Stimulated activated CD4-positive, alpha-beta T cell treated with anti-CD3 and anti-CD28 coated beads, TNF-alpha, amount 100 ng/mL, for 1 hour (primary cell): Measurements from ENCODE around the gene FAM131B.
"Not testable (repeated sequence)": the region's sequence is repeated elsewhere in the genome, so short reads cannot be mapped to it uniquely, and the experiment has no call there.

ENCODE experiments used
- DNase-seq, 3 donors: peaks; one replicate each; pipeline ENCODE4 v3.0.0-alpha.2; 2020; ENCODE audit warnings: low read depth in 3 of 3, low spot score in 1 of 3

Gene FAM131B

DNA sequence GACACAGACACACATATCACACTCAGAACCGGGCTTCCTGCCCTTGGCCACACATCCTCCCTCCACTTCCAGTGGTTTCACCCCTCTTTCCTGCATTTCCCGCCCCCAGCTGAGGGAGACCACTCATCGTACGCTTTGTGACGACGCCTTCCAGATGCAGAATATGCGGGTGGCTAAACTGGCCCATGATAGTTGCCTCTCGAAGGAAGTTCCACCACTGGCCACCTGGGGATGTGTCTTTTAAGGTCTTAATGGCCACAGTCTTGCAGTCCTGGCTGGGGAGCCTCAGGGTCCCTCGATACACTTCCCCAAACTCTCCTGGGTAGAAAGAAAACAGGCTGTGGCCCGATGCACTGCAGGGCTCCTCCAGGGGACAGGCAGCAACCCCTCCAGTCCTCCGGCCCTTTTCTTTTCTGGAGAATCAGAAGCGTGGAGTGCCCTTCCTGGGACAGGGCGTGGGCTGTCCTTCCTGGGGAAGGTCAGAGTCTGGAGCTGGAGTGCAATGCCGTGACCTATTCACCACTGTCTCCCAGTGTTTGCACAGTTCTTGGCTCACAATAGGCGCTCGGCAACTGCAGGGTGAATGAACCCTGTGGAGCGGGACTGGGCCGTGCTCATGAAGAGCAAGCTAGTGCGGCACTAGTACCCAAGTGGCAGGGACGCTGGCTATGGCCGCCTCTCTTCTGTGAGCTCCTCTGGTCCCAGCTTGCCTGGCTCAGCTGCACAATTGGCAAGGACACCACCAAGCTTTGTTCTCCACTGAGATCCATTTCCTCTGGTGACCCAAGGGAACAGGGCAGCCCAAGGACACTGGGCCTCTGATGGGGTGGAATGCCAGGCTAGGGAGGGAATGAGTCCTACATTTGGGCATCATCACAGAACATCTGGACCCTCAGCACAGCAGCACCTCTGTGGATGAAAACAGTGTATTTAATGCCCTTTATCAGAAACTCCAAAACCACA, 33.0 kb upstream of the FAM131B start:
- DNase-seq = no peak

DNA sequence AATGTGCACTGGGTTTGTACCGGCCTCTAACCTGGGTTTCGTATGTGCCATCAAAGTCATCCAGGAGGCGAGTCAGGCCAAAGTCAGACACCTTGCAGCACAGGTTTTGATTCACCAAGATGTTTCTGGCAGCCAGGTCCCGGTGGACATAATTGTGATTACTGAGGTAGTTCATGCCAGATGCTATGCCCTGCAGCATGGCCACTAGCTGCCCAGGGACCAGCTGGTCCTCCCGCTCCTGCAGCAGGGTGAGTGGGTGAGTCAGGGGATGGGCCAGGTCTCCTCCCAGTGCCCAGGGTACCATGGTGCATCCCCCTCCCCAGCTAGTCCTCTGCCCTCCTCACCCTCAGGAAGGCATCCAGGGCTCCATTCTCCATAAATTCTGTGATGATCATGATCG, 32.3 kb upstream of the FAM131B start:
- no peak for DNase-seq

DNA sequence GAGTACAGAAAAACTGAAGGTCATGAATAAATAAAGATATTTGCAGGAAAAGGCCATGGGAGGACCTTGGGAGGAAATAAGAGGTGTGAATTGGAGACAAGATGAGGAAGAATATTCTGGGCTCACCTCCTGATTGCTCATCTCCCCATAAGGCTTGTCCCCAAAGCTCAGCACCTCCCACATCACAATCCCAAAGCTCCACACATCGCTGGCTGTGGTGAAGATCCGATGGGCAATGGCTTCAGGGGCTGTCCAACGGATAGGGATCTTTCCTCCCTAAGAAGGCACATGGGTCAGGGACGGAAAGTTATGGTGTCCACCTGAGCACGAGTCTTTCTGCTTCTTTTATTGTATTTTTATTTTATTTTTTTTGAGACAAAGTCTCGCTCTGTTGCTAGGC, 31.6 kb upstream of the FAM131B start:
- no peak for DNase-seq

DNA sequence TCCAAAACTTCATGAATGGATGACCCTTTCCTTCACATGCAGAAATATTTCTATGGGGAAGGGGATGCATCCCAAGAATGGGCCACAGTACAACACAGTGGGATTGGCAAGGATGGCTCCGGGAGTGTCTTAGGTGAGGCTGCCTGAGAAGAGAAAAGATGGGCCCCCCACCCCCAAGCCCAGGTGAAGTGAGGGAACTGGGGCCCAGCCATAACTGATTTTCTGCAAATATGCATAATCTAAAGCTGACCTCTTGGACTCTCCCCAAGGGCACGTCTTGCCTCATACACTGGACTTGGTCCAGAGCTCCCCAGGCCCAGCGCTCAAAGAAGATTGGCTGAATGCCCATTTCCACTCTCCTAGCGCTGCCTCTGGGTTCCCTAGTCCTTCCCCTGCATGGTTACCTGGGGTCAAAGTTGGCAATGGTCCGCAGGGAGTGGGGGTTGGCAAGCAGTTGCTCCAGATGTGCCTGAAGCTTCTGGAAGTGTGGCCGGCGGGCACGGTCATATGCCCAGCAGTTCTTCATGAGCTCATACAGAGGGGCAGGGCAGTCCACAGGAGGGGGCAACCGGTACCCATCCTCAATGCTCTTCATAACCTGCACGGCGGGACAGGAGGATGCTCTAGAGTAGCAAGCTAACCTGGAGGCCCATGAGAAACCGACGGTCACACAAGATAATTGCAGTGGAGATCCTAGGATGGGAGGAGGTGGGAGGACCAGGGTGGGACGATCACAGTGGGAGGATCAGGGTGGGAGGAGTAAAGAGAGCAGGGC, 30.9 kb upstream of the FAM131B start:
- DNase-seq = no peak

DNA sequence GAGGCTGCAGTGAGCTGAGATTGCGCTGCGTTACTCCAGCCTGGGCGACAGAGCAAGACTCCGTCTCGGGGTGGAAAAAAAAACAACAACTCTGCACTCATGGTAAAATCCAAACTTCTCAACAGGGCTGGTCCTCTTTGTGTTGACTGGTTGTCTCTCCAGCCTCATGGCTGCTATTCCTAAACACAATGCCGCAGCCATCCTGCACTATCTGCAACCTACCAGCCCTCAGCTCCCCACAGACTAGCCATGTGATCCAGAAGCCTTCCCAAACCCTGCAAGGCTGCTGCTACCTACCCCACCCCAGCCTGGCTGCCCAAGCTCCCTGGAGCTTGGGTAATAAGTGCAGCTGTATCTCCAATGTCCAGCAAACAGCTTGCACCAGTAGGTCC, 30.4 kb upstream of the FAM131B start:
- DNase-seq = no peak

DNA sequence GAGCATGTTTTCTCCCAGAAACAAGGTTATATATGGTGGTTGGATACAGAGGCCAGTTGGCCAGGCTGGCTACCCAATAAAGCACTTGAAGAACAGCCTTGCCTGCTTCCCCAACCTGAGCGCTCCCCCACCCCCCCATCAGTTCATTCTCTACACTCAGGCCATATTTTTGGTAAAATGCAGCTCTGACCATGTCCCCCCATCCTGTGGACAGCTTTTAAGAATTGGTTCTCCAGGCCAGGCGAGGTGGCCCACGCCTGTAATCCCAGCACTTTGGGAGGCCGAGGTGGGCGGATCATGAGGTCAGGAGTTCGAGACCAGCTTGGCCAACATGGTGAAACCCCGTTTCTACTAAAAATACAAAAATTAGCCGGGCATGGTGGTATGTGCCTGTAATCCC, 29.9 kb upstream of the FAM131B start:
- DNase-seq = not testable (repeated sequence)

DNA sequence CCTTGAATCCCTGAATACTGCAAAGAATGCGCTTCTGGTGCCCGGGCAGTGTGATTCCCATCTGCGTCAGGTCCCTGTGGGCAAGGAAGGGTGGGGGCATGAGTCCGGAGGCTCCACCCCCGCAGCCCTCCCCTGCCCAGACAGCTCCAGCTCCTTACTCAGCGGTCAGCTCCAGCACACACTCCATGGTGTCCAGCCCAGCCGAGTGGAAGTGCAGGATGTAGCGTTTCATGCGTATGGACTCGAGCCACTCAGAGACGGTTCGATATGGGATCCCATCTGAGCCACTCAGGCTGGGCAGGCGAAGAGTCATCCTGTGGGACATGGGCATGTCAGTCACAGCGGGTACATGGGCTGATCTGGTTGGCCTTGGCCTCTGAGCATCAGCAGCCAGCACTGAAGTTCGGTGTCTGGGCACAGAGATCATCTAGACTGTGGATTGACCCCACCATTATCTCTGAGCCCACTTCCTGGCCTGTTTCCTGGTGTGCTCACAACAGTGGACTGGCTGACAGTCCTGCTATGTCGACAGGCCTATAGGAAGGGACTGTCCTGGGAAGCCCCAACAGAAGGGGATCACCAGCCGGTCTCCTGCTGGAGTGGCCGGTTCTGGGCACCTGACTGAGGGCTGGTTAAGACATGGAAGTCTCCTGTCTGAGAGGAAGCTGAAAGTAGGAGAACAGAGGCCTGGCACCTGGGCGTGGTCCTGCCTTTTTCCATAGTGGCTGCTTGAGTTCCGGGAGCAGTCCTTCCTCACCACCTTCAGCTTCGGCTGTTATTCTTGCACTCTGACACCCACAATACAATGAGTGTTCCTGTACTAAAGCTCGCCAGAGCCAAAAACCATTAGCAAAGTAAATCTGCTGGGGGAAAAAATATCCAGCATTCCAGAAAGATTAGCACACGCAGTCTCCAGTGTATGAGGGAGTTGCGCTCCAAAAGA, 29.2 kb upstream of the FAM131B start:
- no peak for DNase-seq

DNA sequence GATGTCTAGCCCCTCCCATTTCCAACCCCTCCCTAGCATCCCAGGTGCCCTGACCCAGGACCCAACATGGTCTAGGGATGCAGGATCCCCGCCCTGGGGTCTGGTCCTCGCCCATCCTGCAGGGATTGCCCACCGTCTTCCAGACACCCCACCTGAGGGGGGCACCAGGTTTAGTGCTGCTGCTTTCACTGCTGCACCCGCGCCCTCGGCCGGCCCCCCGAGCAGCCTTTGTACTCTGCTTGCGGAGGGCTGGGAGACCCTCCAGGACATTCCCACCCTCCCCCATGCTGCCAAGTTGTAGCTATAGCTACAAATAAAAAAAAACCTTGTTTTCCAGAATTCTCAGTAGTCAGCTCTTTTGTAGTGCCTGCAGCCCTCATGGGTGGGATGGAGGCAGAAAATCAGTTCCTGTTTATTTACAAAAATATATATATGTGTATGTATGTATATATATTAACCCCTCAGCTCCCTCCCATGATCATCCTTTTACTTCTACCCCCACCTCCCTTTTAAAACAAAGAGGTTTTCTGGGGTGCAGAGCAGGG, 28.3 kb upstream of the FAM131B start:
- DNase-seq = no peak

DNA sequence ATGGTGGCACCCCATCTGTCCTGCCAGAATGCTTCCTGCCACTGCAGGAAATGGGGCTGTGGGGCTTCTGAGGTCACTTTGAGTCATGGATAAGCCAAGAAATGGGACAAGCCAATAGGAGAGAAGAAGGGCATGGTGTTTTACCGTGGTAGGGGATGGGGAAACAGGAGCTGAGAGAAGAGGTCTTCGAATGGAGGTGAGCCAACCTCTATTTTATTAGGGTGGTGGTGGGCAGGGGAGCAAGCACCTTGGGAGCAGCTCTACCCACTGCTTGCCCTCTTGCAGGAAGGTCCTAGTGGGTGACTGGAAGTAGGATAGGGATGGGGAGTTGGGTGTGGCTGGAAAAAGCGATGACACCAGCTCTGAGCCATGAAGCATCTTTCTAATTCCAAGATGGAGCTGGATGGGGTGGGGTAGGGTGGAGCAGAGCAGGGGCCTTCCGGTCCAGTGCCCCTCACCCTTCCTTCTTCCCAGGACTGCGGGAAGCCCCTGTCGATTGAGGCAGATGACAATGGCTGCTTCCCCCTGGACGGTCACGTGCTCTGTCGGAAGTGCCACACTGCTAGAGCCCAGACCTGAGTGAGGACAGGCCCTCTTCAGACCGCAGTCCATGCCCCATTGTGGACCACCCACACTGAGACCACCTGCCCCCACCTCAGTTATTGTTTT, 27.7 kb upstream of the FAM131B start:
- DNase-seq = no peak

DNA sequence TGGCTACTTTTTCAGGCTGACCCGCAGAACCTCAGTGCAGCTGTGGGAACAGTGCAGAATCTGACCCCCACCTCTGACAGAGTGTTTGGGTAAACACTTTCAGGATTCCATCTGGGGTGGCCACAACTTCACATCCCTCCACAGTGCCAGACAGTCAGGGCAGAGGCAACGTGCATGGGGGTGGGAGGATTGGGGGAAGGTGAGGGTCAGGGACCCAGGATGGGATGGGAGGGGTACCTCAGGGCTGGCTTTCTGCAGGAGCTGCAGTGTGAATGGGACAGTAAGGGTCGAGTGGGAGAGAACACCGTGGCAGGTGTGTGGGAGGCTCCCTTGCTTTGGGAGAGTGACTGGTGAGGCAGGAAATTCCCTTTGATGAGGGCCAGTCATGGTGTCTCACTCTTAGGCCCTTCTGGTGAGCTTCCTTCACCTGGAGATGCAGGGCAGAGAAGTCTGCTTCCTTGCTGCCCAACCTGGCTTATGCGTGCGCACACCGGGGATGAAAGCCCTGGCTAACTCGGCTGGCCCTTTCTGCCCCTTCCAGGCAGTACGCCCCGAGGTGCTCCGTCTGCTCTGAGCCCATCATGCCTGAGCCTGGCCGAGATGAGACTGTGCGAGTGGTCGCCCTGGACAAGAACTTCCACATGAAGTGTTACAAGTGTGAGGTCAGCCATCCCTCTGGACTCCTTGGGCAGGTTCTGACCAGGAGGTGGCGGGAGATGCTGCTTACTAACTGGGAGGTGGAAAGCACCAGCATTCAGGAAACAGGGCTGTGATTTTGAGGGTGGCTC, 27.0 kb upstream of the FAM131B start:
- DNase-seq = no peak

DNA sequence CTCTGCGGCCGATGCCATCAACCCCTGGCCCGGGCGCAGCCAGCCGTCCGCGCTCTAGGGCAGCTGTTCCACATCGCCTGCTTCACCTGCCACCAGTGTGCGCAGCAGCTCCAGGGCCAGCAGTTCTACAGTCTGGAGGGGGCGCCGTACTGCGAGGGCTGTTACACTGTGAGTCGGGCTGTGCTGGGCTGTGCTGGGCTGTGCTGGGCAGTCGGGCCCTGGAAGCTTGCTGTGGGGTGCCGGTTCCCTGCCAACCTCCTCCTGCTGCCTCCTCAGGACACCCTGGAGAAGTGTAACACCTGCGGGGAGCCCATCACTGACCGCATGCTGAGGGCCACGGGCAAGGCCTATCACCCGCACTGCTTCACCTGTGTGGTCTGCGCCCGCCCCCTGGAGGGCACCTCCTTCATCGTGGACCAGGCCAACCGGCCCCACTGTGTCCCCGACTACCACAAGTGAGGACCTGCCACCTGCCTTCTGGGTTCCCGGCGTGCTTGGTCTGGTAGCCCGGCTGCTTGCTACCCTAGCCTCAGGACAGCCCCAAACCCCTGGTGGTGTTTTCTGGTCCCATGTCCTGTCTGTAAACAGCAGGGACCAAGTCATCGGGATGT, 26.1 kb upstream of the FAM131B start:
- DNase-seq = no peak

DNA sequence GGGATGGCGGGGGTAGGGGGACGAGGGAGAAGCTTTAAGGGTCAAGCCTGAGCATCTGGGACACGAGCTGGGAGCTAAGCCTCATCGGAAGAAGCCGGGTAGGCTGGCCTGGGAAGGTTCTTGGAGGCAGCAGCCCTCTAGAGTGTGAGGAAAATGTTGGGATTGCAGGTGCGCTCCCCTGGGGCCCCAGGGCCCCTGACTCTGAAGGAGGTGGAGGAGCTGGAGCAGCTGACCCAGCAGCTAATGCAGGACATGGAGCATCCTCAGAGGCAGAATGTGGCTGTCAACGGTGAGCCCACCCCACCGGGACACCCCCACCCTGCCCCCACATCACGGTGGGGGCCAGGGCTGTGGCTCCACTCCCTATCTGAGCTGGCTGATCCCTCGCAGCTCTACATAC, 25.5 kb upstream of the FAM131B start:
- DNase-seq = no peak

DNA sequence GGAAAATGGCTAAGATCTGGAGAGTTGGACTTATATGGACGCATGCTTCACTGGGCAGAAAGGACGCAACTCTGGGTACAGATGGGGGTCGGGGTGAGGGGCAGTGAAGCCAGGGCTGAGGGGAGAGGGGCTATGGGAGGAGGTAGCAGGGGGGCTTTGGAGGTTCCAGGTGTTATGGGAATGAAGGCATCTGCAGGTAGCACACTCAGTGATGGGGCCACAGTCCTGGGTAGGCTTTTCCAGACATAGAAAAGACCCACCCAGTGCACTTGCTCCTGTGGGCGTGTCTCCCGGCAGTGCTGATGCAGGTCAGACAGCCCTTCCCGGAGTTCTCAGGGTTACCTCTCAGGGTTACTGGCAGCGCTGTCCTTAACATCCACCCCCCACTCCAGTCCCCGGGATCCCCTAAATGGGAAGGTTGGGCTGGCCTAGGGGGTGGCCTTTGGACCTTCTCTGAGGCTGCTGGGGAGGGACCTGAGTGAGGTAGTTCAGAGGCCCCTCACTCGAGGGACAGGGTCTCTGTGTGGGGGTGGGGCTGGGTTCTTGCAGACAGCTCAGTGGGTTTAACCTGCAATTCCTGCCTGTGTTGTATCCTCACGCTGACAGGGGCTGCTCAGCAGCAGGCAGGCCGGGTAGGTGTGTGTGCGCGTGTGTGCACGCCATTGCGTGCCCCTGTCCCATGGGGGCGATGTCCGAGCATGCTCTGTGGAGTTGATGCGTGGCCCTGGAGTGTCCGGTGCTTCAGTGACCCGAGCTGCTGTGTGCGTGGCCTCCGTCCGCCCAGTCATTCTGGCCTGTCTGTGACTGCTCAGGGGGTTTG, 24.9 kb upstream of the FAM131B start:
- DNase-seq = no peak

DNA sequence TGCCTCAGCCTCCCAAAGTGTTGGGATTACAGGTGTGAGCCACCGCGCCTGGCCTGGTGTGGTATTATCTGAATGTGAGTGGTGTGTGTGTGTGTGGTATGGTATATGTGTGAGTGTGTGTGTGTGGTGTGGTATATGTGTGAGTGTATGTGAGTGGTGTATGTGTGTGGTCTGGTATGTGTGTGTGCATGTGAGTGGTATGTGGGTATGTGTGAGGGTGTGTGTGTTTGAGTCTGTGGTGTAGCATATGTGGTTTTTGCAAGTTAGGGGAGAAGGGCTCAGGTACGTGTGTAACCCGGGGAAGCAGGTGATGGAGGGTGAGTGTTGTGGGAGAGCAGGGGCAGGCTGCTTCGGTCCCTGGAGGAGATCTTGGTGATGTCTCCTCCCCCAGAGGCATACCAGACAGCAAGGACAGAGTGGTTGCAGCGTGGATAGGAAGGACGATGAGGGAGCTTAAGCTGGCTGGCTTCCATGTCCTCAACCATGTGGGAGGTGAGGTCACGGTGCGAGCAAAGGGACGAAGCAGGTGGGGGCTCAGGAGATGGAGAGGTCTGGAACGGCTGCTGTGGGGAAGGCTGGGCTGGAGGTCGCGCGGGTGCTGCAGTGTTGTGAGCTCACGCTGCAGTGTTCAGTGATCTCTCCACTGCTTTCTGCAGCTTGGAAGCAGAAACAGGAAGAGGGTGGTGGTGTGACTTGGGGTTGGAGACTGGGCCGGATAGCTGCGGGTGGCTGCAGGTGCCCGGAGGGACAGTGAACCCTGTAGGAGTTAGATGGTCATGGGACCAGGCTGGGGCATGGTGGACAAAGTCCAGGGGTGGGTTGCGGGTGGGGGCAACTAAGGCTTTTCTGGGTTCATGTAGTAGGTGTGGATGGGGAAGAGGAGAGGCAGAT, 23.6 kb upstream of the FAM131B start:
- no peak for DNase-seq

DNA sequence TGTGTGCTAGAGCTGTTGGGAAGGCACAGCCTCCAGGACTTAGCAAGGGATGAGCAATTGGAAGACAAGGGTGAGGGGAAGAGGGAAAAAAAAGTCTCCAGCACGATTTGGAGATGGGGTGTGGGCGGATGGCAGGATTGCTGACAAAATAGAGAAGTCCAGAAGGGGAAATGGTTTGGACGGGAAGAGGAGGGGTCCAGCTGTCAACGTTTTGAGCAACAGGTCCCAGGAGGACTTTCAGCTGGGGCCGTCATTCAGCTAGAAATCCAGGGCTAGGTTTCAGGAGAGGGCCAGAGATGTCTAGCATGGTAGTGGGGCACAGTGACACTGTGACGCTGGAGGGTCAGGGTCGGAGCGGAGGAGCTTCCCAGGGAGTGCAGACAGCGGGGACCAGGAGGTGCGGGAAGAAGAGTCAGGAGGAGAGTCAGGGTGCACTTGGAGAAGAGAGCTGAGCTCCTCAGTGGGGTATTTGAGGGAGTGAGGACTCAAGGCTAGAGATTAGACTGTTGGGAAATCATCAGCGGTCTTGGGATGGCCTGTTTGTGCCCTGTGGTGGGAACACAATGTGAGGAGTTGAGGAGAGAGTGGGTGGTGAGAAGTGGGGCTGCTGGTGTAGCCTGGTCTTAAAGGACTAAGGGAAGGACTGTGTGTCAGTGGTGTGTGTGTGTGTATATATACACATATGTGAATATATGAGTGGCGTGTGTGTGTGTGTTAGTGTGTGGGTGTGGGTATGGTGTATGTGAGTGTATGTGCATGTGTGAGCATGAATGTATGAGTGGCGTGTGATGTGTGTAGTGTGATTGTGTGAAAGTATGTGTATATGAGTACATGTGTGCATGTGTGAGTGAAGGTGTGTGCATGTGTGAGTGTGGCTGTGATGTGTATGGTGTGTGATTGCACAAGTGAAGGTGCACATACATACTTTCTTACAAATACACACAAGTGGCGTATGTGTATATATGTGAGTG, 22.4 kb upstream of the FAM131B start:
- no peak for DNase-seq

DNA sequence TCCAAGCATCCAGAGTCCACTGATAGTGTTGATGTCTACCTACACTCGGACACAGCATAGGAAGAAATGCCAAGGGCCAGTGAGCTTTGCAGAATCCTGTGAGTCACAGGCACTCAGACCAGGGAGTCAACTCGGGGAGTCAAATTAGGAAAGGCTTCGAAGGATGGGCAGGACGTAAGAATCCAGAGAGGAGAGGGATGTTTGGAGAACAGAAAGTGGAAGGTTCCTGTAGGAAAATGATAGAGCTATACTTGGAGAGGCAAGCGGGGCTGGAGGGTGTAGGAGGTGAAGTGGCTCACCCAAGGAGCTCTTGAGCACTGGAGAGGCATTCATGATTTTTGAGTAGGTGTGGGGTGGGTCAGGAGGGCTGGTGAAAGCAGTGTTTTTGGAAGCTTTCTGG, 21.6 kb upstream of the FAM131B start:
- no peak for DNase-seq
